Tibial nerve (tissue), 4 donors: Measurements from ENCODE around the gene MND1.

ENCODE experiments used
- EP300 ChIP-seq, 2 donors: sonication (generic); formaldehyde crosslinking; IDR thresholded peaks; one replicate each; pipeline ENCODE4 v1.6.1; 2017; ENCODE audit warnings: antibody characterized with exemption in 2 of 2, mild to moderate bottlenecking in 1 of 2
- TF ChIP-seq, protein P1 (sequence below), 5 experiments: fragments of 200-600 bp in 3 of 5; fragments of 450-650 bp in 2 of 5; sonication (generic) in 3 of 5; IDR thresholded peaks; one replicate each; pipeline ENCODE4 v1.5.1; 2016 to 2019; ENCODE audit warnings: antibody characterized with exemption in 5 of 5, mild to moderate bottlenecking in 3 of 5, moderate library complexity in 2 of 5

DNA sequence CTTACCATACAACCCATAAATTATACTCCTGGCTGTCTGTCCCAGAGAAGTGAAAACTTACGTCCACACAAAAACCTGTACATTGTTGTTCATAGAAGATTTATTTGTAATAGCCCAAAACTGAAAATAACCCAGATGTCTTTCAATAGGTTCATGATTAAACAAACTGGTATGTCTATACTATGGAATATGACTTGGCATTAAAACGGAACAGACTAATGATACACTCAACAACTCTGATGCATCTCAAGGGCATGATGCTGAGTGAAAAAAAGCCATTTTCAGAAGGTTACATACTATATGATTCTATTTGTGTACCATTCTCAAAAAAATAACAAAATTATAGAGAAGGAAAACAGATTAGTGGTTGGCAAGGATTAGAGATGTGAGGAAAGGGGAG lies 11.6 kb upstream of the MND1 start:
- no peak for TF ChIP-seq EP300 (IDR thresholded peaks at IDR 0.05)
- TF ChIP-seq, protein P1, sequence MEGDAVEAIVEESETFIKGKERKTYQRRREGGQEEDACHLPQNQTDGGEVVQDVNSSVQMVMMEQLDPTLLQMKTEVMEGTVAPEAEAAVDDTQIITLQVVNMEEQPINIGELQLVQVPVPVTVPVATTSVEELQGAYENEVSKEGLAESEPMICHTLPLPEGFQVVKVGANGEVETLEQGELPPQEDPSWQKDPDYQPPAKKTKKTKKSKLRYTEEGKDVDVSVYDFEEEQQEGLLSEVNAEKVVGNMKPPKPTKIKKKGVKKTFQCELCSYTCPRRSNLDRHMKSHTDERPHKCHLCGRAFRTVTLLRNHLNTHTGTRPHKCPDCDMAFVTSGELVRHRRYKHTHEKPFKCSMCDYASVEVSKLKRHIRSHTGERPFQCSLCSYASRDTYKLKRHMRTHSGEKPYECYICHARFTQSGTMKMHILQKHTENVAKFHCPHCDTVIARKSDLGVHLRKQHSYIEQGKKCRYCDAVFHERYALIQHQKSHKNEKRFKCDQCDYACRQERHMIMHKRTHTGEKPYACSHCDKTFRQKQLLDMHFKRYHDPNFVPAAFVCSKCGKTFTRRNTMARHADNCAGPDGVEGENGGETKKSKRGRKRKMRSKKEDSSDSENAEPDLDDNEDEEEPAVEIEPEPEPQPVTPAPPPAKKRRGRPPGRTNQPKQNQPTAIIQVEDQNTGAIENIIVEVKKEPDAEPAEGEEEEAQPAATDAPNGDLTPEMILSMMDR (IDR thresholded peaks at IDR 0.05) = no peak
